HAP-1 (cell line): Measurements from ENCODE around the gene CANT1.
"Not testable (repeated sequence)": the region's sequence is repeated elsewhere in the genome, so short reads cannot be mapped to it uniquely, and the experiment has no call there.

Experiments used
- DNase-seq, 2 experiments: peaks; one replicate each; pipeline ENCODE4 v3.0.0-alpha.2; 2016 to 2020; ENCODE audit warnings: low spot score in 2 of 2
- H3K27me3 ChIP-seq: fragments of 250-450 bp; sonication (Bioruptor Pico); 2 replicates; pipeline ENCODE4 v1.5.1; 2020; ENCODE audit warnings: low read depth, mild to moderate bottlenecking, moderate library complexity
- H3K36me3 ChIP-seq: fragments of 250-450 bp; sonication (Bioruptor Pico); replicated peaks from 2 replicates; pipeline ENCODE4 v1.5.1; 2020; ENCODE audit warnings: mild to moderate bottlenecking
- H3K4me1 ChIP-seq: fragments of 250-450 bp; sonication (Bioruptor Pico); 2 replicates; pipeline ENCODE4 v1.5.1; 2020; ENCODE audit warnings: mild to moderate bottlenecking
- H3K4me3 ChIP-seq: fragments of 250-450 bp; sonication (Bioruptor Pico); 2 replicates; pipeline ENCODE4 v1.5.1; 2020; ENCODE audit warnings: mild to moderate bottlenecking, moderate library complexity
- H3K9me3 ChIP-seq: fragments of 250-450 bp; sonication (Bioruptor Pico); 2 replicates; pipeline ENCODE4 v1.5.1; 2020; ENCODE audit warnings: mild to moderate bottlenecking, moderate library complexity
- in situ Hi-C: fragments of 300-500 bp; cut with MboI; formaldehyde crosslinking; loops from 3 replicates; pipeline ENCODE4 v1.14.3; 2020; ENCODE audit warnings: low sequenced_read_pairs, inconsistent platforms, mixed read lengths

CANT1 gene

GRCh38 chr17:79039171-79039570 is 29.6 kb upstream of the CANT1 start:
- Histone ChIP-seq H3K4me1 (no peaks in the 10 kb centered on the region), H3K9me3 (no peaks in the 10 kb centered on the region), H3K4me3 (no peak overlapping the region), H3K36me3 (no peaks in the 10 kb centered on the region), H3K27me3 (no peaks in the 10 kb centered on the region)
- no peak for DNase-seq
- in situ Hi-C loops = no loop called here

- H3K4me1 ChIP-seq = no peaks in the 10 kb centered on the region
- no peaks in the 10 kb centered on the region for H3K36me3 ChIP-seq
- in situ Hi-C loops = no loop called here
- no peaks in the 10 kb centered on the region for H3K27me3 ChIP-seq
- no peaks in the 10 kb centered on the region for H3K9me3 ChIP-seq
- no peak for DNase-seq
- no peak overlapping the region for H3K4me3 ChIP-seq
These were observed 29.1 kb upstream of the CANT1 start for GRCh38 chr17:79038545-79039135.

GRCh38 chr17:79036596-79036995 is 27.0 kb upstream of the CANT1 start:
- H3K27me3 ChIP-seq = no peaks in the 10 kb centered on the region
- H3K4me3 ChIP-seq = no peak overlapping the region
- H3K4me1 ChIP-seq = no peaks in the 10 kb centered on the region
- in situ Hi-C loops = no loop called here
- H3K36me3 ChIP-seq = no peaks in the 10 kb centered on the region
- no peaks in the 10 kb centered on the region for H3K9me3 ChIP-seq
- peak in 1 of 2 experiments; percentile 9 for DNase-seq

- in situ Hi-C loops = no loop called here
- Histone ChIP-seq H3K27me3 (no peaks in the 10 kb centered on the region), H3K4me3 (no peak overlapping the region), H3K9me3 (no peaks in the 10 kb centered on the region), H3K36me3 (no peaks in the 10 kb centered on the region), H3K4me1 (no peaks in the 10 kb centered on the region)
- DNase-seq = no peak
These were observed 26.6 kb upstream of the CANT1 start for GRCh38 chr17:79036181-79036580.

- H3K27me3 ChIP-seq = no peaks in the 10 kb centered on the region
- H3K4me3 ChIP-seq = no peak overlapping the region
- H3K4me1 ChIP-seq = no peaks in the 10 kb centered on the region
- H3K9me3 ChIP-seq = no peaks in the 10 kb centered on the region
- H3K36me3 ChIP-seq = no peaks in the 10 kb centered on the region
- no peak for DNase-seq
- in situ Hi-C loops = no loop called here
These were observed 26.1 kb upstream of the CANT1 start for GRCh38 chr17:79035686-79036085.

- Histone ChIP-seq H3K9me3 (no peaks in the 10 kb centered on the region), H3K36me3 (no peaks in the 10 kb centered on the region), H3K27me3 (no peaks in the 10 kb centered on the region; the same call in 1 of the 2 replicates), H3K4me1 (no peaks in the 10 kb centered on the region), H3K4me3 (no peak overlapping the region)
- in situ Hi-C loops = no loop called here
- no peak for DNase-seq
These were observed 25.4 kb upstream of the CANT1 start for GRCh38 chr17:79034931-79035485.

- in situ Hi-C loops = no loop called here
These were observed 24.4 kb upstream of the CANT1 start for GRCh38 chr17:79033741-79034501.

GRCh38 chr17:79033046-79033616 is 23.6 kb upstream of the CANT1 start:
- no peaks in the 10 kb centered on the region for H3K36me3 ChIP-seq
- no peaks in the 10 kb centered on the region for H3K4me1 ChIP-seq
- no peak for DNase-seq
- in situ Hi-C loops = no loop called here
- H3K9me3 ChIP-seq = no peaks in the 10 kb centered on the region
- no peak overlapping the region for H3K4me3 ChIP-seq
- H3K27me3 ChIP-seq = no peaks in the 10 kb centered on the region; the same call in 1 of the 2 replicates

More at GRCh38 chr17:79033741-79034501, 24.4 kb upstream of the CANT1 start:
- no peaks in the 10 kb centered on the region for H3K9me3 ChIP-seq
- no peaks in the 10 kb centered on the region for H3K36me3 ChIP-seq
- peak in 1 of 2 experiments; percentile 31 for DNase-seq
- H3K4me3 ChIP-seq = no peak overlapping the region
- no peaks in the 10 kb centered on the region; the same call in 1 of the 2 replicates for H3K27me3 ChIP-seq
- H3K4me1 ChIP-seq = no peaks in the 10 kb centered on the region

GRCh38 chr17:79031996-79032875 is 22.7 kb upstream of the CANT1 start:
- in situ Hi-C loops = no loop called here

GRCh38 chr17:79030636-79031035 is 21.1 kb upstream of the CANT1 start:
- in situ Hi-C loops, DNase-seq, H3K9me3 ChIP-seq, H3K27me3 ChIP-seq, H3K36me3 ChIP-seq, H3K4me1 ChIP-seq, H3K4me3 ChIP-seq: not testable (repeated sequence)

More at GRCh38 chr17:79031996-79032875, 22.7 kb upstream of the CANT1 start:
- no peaks in the 10 kb centered on the region for H3K9me3 ChIP-seq
- H3K4me1 ChIP-seq = no peaks in the 10 kb centered on the region
- no peaks in the 10 kb centered on the region for H3K36me3 ChIP-seq
- no peak overlapping the region for H3K4me3 ChIP-seq
- DNase-seq = no peak
- H3K27me3 ChIP-seq = no peaks in the 10 kb centered on the region; the same call in 1 of the 2 replicates

- DNase-seq = no peak
- Histone ChIP-seq H3K9me3 (no peaks in the 10 kb centered on the region), H3K36me3 (no peaks in the 10 kb centered on the region), H3K4me3 (no peak overlapping the region), H3K27me3 (no peaks in the 10 kb centered on the region; the same call in 1 of the 2 replicates), H3K4me1 (peaks cover 7% of the 10 kb centered on the region; the same call in 1 of the 2 replicates)
- in situ Hi-C loops = no loop called here
These were observed 19.9 kb upstream of the CANT1 start for GRCh38 chr17:79029327-79030009.

- Histone ChIP-seq H3K4me3 (no peak overlapping the region), H3K27me3 (no peaks in the 10 kb centered on the region; the same call in 1 of the 2 replicates), H3K9me3 (no peaks in the 10 kb centered on the region), H3K36me3 (no peaks in the 10 kb centered on the region), H3K4me1 (peaks cover 7% of the 10 kb centered on the region; the same call in 1 of the 2 replicates)
- DNase-seq = no peak
- in situ Hi-C loops = no loop called here
These were observed 19.1 kb upstream of the CANT1 start for GRCh38 chr17:79028496-79029326.
